ENCODE measurements around the gene ANGPTL4. TPM values are rescaled to one million over a fixed set of nuclear protein-coding genes. Genes with fewer than 3 reads are reported as not detected.

Gene ANGPTL4
- total RNA-seq, 4 donors from 2014 or later, result 4.4 to 48.2 (median 19.4) TPM

DNA sequence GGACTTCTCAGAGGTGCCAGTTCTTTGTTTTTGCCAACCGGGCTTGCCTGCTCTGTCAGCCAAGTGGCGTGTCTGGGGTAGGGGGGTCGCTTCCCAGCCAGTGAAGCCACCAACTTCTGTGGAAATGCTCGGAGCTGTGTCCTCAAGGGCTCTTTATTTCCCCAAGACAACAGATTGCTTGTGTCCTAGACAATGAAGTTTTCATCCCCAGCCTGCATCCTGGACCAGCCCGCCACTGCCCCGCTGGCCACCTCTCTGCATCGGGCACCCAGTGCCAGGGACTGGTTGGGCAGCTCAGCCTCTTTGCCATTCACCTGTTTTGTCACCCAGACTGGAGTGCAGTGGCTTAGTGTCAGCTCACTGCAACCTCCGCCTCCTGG lies 29.9 kb downstream of the ANGPTL4 start:
- Histone ChIP-seq H3K27ac (peak overlapping the region in 3 of 4 donors; percentile 80 to 100 (median 98)), H3K4me3 (no peak overlapping the region), H3K36me3 (peaks cover 0 to 10% of the 10 kb centered on the region in 2 donors), H3K4me1 (peaks cover 7 to 88% (median 60%) of the 10 kb centered on the region in 3 donors), H3K27me3 (no peaks in the 10 kb centered on the region), H3K9me3 (no peaks in the 10 kb centered on the region)
- no peak for TF ChIP-seq POLR2A (IDR thresholded peaks at IDR 0.05)
- no peak for ATAC-seq
- WGBS, 2 donors (ENCODE audit: low coverage in 1 of 2), result no CpG with 5 or more reads among the region's 8 CpGs

DNA sequence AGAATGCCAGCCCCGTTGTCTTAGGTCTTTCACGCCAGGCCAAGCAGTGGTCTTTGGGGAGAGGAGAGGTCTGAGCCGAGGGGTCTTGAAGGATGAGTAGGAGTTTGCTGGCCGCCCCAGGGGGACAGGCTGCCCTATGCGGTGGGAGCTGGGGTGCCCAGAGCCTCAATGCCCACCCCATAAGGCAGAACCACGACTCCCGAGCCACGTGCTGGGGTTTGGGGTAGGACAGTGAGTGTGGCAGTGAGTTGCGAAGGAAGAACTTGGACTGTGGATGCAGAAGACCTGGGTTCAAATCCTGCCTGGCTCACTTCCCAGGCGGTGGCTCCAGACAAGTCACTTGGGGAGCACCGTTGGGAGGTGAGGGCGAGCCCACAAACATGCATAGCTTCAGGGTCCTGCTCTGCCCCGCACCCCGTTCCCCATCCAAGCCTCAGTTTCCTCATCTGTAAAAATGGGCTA lies 31.7 kb downstream of the ANGPTL4 start:
- TF ChIP-seq, protein P1, sequence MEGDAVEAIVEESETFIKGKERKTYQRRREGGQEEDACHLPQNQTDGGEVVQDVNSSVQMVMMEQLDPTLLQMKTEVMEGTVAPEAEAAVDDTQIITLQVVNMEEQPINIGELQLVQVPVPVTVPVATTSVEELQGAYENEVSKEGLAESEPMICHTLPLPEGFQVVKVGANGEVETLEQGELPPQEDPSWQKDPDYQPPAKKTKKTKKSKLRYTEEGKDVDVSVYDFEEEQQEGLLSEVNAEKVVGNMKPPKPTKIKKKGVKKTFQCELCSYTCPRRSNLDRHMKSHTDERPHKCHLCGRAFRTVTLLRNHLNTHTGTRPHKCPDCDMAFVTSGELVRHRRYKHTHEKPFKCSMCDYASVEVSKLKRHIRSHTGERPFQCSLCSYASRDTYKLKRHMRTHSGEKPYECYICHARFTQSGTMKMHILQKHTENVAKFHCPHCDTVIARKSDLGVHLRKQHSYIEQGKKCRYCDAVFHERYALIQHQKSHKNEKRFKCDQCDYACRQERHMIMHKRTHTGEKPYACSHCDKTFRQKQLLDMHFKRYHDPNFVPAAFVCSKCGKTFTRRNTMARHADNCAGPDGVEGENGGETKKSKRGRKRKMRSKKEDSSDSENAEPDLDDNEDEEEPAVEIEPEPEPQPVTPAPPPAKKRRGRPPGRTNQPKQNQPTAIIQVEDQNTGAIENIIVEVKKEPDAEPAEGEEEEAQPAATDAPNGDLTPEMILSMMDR (IDR thresholded peaks at IDR 0.05), result no peak
- no peak for TF ChIP-seq POLR2AphosphoS5 (IDR thresholded peaks at IDR 0.05)
- no peak for TF ChIP-seq EP300 (IDR thresholded peaks at IDR 0.05)
- no peak for TF ChIP-seq POLR2A (IDR thresholded peaks at IDR 0.05)
- no peaks in the 10 kb centered on the region for H3K9me3 ChIP-seq
- H3K27me3 ChIP-seq, result no peaks in the 10 kb centered on the region
- H3K36me3 ChIP-seq, result peaks cover 0 to 27% of the 10 kb centered on the region in 2 donors
- WGBS, 2 donors (ENCODE audit: low coverage in 1 of 2), result 89 to 96% methylated on average over 3 to 5 of the region's 14 CpGs
- H3K4me1 ChIP-seq, result peaks cover 7 to 79% (median 60%) of the 10 kb centered on the region in 3 donors
- ATAC-seq, result no peak
- H3K4me3 ChIP-seq, result no peak overlapping the region
- H3K27ac ChIP-seq, result peak overlapping the region in 3 of 4 donors; percentile 6 to 100 (median 98)

DNA sequence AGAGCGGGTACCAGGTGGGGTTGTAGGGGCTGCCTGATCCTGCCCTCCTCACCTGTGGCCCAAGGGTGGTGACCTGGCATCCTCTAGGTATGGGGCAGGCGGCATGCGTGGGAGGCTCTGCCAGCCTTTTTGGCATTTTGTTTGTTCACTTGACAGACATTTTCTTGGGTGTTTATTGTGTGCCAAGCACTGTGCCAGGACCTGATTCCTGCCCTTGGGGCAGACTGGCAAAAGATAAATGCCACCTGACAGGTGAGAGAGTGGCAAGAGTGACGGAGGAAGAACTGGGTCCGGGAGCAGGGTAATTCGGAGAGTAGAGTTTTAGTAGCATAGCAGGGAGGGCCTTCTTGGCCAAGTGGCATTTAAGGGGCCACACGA lies 32.2 kb downstream of the ANGPTL4 start:
- WGBS, 2 donors (ENCODE audit: low coverage in 1 of 2), result 95% methylated on average over 4 of the region's 7 CpGs; no CpG with 5 or more reads in 1 of the 2 donors
- peaks cover 0 to 33% of the 10 kb centered on the region in 2 donors for H3K36me3 ChIP-seq
- H3K4me1 ChIP-seq, result peaks cover 5 to 74% (median 56%) of the 10 kb centered on the region in 3 donors

DNA sequence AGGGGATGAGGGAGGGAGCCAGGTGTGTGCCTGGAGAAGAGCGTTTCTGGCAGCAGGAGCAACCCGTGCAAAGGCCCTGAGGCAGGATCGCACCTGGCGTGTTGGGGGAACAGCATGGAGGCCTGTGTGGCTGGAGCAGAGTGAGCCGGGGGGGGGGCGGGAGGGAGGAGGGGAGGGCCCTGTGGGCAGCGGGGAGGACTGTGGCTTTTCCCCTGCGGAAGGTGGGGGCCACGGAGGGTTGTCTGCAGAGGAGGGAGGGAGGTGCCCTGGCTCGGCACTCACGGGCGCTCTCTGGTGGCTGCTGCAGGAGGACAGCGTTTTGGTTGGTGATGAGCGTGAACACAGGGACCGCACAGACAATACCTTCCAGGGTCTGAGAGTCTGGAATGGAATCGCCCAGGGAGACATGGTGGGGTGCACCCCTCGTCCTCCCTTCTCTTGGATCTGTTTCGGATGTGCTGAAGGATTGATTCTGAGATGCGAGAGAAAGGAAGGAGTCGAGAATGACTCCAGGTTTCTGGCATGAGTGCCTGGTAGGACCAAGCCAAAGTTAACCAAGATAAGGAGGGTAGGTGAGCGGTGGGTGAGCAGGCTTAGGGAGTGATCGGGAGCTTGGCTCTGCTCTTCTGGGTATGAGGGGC lies 32.7 kb downstream of the ANGPTL4 start:
- Histone ChIP-seq H3K4me3 (no peak overlapping the region), H3K4me1 (peaks cover 0 to 69% (median 51%) of the 10 kb centered on the region in 3 donors), H3K9me3 (no peaks in the 10 kb centered on the region), H3K36me3 (peaks cover 0 to 38% of the 10 kb centered on the region in 2 donors), H3K27me3 (no peaks in the 10 kb centered on the region), H3K27ac (peak overlapping the region in 2 of 4 donors; percentile 98 to 100)
- no peak for TF ChIP-seq EP300 (IDR thresholded peaks at IDR 0.05)
- TF ChIP-seq, protein P1 (IDR thresholded peaks at IDR 0.05), result peak in 3 of 4 experiments; percentile 41 to 76 (median 61)
- ATAC-seq, result peak; percentile 44
- 32 to 46% methylated on average over 7 to 9 of the region's 22 CpGs for WGBS, 2 donors (ENCODE audit: low coverage in 1 of 2)

More for the DNA sequence above, 32.2 kb downstream of the ANGPTL4 start:
- Histone ChIP-seq H3K27me3 (no peaks in the 10 kb centered on the region), H3K27ac (peak overlapping the region in 3 of 4 donors; percentile 6 to 100 (median 98)), H3K4me3 (no peak overlapping the region), H3K9me3 (no peaks in the 10 kb centered on the region)
- TF ChIP-seq POLR2A (IDR thresholded peaks at IDR 0.05), result no peak
- no peak for TF ChIP-seq POLR2AphosphoS5 (IDR thresholded peaks at IDR 0.05)
- TF ChIP-seq EP300 (IDR thresholded peaks at IDR 0.05), result no peak
- TF ChIP-seq, protein P1 (IDR thresholded peaks at IDR 0.05), result no peak
- no peak for ATAC-seq

DNA sequence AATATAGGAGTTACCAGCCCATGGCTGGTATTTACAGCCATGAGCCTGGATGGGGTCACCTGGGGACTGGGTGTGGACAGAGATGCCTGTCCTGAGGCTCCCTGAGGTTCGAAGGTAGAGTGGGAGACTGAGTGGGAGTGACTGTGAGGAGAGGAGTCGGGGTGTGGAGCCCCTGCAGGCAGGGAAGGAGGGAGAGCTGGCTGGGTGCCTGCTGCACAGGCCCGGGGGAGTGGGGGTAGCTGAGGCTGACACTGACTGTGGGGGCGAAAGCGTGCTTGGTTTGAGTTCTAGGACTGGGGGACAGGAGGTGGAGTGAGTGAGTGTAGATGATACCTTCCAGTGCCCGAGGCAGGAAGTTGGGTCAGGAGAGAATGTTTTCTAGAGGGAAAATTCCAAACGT lies 33.3 kb downstream of the ANGPTL4 start:
- Histone ChIP-seq H3K36me3 (peaks cover 0 to 44% of the 10 kb centered on the region in 2 donors), H3K27me3 (no peaks in the 10 kb centered on the region), H3K27ac (peak overlapping the region in 3 of 4 donors; percentile 11 to 100 (median 54)), H3K4me3 (no peak overlapping the region), H3K9me3 (no peaks in the 10 kb centered on the region), H3K4me1 (peaks cover 0 to 63% (median 45%) of the 10 kb centered on the region in 3 donors)
- WGBS, 2 donors (ENCODE audit: low coverage in 1 of 2), result 26 to 33% methylated on average over 2 to 7 of the region's 7 CpGs
- ATAC-seq, result no peak
- no peak for TF ChIP-seq POLR2AphosphoS5 (IDR thresholded peaks at IDR 0.05)
- no peak for TF ChIP-seq EP300 (IDR thresholded peaks at IDR 0.05)
- no peak for TF ChIP-seq POLR2A (IDR thresholded peaks at IDR 0.05)
- TF ChIP-seq, protein P1 (IDR thresholded peaks at IDR 0.05), result no peak

All from gastroesophageal sphincter (tissue), 4 donors.